ENCODE data around the gene DSEL.
A peak's percentile ranks its signal among the peaks of the same experiment; 100 is the strongest.

Gene DSEL

GRCh38 chr18:67516539-67517443 lies at the start of gene DSEL:
Gene DSEL, minus strand, starts transcription at chr18:67516720. Its CDS starts 2,112 bp downstream, at chr18:67514608.
- peak; percentile 98 to 99 for DNase-seq

- DNase-seq = no peak
Observed at GRCh38 chr18:67553437-67553836, 36.9 kb upstream of the DSEL start.

- no peak for DNase-seq
Observed at GRCh38 chr18:67550872-67551520, 34.5 kb upstream of the DSEL start.

- DNase-seq = no peak
Observed at GRCh38 chr18:67549946-67550345, 33.4 kb upstream of the DSEL start.

- no peak for DNase-seq
Observed at GRCh38 chr18:67545681-67546080, 29.2 kb upstream of the DSEL start.

DNA sequence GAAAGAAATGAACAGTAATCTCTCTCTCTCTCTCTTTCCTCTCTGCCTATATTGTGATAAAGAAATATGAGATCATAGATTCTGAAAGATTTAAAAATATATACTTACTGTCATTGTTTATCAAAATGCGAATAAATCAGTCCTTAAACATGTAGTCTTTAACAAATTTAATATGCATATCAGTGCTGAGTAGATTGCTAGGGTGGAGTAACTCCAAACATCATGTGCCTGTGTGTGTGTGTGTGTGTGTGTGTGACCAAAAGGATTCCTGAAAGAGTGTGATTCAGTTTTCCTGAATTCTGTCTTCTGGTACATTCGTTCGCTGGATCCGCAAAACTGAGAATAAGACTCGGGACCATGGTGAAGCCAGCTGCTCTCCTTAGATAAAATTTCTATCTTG lies 24.0 kb upstream of the DSEL start:
- DNase-seq = no peak

DNA sequence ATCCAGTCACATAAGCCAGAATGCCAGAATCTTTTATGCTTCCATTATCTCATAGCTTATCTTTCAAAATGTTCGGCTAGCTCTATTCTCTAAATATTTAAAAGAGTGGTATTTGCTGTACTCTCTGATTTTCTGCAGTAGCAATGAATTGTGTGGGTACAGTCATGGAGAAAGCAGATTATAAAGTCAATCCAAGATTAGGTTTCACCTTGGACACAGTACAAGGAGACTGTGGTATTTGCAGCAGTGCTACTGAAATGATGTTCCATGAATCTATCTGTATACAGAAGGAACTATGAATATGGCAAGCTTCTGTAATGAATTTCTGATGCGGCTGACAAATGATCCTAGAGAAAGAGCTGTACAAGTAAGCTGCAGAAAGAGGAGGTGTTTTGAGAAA lies 15.4 kb upstream of the DSEL start:
- no peak for DNase-seq

GRCh38 chr18:67525328-67526099 lies 9.0 kb upstream of the DSEL start:
- no peak for DNase-seq

- DNase-seq = no peak
Observed at GRCh38 chr18:67520351-67520921, 3.9 kb upstream of the DSEL start.

DNA sequence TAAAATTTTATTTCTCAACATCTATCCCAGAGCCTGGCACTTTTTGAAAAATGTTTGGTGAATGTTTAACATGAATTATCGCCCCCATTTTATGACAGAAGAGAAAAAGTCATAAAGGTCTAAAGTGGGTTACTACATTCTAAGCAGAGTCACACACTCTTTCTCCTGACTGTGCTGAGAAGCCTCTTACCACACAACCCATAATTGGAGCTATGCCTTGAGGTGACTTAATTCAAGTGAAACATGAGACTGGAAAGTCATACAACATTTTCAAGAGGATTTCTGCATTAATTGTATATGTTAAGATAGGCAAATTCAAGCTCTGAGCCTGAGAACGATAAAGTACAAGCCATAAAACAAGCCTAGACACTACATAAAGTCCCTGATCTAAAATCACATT lies 3.1 kb upstream of the DSEL start:
- no peak for DNase-seq

- DNase-seq = no peak
Observed at GRCh38 chr18:67518566-67518965, 2.0 kb upstream of the DSEL start.

- DNase-seq = no peak
Observed at GRCh38 chr18:67517444-67517765, 885 bp upstream of the DSEL start.

DNA sequence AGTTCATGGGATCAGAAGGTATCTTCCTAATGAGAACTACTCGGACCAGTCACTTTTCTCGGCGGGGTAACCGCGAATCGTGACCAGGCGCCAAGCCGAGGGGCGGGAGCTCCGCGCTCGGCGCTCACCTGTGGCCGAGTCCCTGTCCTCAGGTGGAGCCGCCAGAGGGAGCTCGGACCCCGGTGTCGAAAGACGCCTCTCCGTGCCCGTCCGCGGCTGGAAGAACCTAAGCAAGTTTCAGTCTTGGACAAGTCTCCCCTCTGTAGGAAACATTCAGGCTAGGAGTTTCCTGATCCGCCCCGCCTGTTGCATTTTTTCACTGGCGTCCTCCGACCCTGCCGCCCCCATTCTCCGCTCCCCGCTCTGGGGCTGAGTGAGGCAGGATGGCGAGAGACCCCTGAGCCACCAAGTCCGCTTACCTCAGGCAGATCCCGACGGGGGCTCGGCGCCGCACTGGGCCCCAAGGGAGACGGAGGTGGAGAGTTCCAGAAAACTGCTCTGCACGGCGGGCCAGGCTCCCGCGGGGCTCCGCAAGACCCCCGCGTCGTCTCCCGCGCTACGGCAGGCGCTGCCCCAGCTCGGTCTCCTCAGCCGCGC lies 480 bp downstream of the DSEL start:
- peak; percentile 44 to 54 for DNase-seq

- DNase-seq = no peak
Observed at GRCh38 chr18:67514901-67515540, 1.5 kb downstream of the DSEL start.

DNA sequence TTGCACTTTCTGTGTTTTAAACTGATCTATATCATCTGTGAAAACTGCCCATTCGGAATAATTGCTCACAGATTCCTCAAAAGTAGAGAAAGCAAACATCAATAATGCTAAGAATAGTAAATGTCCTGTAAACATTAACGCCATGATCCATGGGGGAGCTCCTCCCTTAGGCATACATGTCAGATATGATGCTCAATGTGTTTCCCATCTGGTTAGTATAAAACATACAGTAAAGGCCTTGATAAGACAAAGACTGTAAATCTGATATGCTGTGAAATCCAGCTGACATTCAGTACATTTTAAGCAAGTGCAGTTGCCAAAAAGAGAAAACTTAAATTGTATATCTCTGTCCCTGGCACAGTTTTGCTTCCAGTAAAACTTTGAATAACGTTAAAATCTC lies 2.1 kb downstream of the DSEL start:
- DNase-seq = no peak

GRCh38 chr18:67513280-67513679 lies 3.2 kb downstream of the DSEL start:
- no peak for DNase-seq

- DNase-seq = no peak
Observed at GRCh38 chr18:67511840-67512239, 4.7 kb downstream of the DSEL start.

DNA sequence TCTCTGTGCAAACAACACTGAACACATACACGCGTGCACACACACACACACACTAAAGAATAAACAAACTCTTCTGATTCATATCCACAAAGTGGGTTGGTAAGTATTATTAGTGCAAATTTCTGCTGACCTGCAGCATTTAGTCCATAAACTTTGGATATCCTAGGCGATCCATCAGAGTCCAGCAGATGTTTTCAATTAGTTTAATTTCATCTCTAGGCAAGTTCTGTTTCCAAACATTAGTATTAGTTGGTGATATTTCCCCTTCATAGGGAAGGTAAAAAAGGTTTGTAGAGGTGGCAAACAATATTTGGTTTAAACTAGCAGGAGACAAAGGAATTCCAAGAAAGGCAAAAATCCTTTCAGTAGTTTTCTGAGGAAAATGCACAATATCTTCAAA lies 5.7 kb downstream of the DSEL start:
- no peak for DNase-seq

DNA sequence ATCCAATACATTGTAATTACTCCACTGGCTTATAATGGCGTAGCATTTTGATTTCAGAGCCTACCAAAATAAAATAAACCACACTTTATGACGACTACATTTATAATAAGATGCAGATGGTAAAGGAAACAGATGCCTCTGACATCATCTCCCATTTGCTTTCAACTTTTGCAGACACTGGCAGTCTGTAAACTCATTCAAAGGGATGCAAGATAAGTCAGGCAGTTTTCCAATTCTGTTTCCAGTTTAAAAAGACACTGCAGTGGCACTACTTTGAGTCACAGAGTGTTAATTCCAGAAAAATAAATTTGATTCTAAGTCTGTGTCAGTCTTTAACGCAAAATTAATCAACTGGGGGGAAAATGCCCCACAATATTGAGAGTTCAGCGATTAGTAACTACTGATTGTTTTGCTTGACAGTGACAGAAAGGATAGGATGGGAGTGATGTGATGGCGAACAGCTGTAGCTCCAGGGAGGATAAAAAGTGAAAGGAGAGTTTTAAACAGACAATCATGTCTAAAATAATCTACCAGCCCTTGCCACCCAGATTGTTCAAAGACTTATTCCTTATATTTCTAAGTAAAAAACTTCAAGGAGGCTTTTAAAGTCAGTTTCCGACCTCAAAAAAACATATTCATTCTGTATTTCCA lies 6.7 kb downstream of the DSEL start:
- DNase-seq = no peak

DNA sequence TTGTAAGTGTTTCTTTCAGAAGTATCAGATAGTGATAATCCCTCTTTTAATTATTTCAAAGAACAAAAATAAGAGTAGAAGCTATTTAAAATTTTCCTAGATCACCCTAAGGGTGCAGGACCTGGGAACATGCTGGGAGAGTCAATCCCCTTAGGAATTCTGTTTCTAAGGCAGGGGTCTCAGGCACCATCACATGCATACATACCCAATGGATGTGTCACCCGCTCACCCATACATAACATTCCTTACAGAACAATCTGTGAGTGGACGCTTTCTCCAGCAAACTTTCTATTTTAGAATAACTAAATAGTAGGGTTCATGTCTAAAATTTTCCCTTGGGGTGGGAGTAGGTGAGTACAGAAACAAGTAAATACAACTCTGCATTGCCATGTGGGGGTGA lies 8.4 kb downstream of the DSEL start:
- DNase-seq = no peak

DNA sequence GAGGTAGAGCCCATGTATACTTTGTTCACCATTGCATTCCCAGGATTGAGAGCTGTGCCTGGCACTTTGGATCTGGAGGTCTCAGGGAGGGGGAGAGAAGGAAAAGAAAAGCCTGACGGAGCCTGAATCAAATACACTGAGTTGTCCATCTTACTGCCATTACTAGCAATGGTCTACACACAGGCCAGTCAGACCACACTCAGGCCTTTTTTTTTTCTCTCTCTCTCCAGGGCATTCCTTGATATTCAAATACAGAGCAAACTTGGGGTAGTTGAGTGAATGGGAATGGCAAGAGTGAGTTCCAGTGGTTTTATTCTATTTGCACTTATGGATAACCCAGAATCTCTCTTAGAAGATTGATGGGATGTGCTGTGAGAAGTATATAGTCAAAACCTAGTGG lies 11.8 kb downstream of the DSEL start:
- DNase-seq = no peak

All from stimulated activated CD4-positive, alpha-beta T cell treated with anti-CD3 and anti-CD28 coated beads, Interleukin-2, amount 100 ng/mL, for 48 hours (primary cell).